HG03025 (cell line): ENCODE data around the gene HTT.
"Not testable (repeated sequence)": the region's sequence is repeated elsewhere in the genome, so short reads cannot be mapped to it uniquely, and the experiment has no call there.

Experiments used
- ATAC-seq: cut with Tn5 transposase; IDR thresholded peaks from one replicate; pipeline ENCODE4 v1.9.1; 2021; ENCODE audit warnings: mild to moderate bottlenecking, moderate library complexity; ENCODE audit not compliant: unreplicated experiment, low FRiP score

Gene HTT

GRCh38 chr4:3158841-3159240, 84.4 kb downstream of the HTT start:
- no peak for ATAC-seq

DNA sequence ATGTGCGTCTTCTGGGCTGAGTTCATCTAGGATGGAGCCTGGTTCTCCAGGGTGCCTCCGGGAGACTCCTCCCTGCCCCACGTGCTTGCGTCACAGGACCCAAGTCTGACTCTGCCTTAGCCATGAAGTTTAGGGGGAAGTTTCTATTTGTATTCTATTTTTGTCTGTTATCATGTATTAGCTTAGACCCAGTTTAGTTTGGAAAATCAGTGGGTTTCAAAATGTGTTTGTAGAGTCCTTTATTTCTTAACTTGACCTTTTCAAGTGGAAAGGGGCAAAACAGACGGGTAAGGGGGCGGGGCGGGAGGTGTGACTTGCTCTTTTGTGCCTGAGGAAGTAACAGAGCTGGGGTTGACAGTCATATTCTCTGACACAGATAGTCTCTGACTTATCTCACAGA, 86.0 kb downstream of the HTT start:
- no peak for ATAC-seq

DNA sequence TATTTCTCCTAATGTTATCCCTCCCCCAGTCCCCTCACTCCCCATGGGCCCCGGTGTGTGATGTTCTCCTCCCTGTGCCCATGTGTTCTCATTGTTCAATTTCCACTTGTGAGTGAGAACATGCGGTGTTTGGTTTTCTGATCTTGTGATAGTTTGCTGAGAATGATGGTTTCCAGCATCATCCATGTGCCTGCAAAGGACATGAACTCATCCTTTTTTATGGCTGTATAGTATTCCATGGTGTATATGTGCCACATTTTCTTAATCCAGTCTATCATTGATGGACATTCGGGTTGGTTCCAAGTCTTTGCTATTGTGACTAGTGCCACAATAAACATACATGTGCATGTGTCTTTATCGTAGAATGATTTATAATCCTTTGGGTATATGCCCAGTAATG, 86.6 kb downstream of the HTT start:
- ATAC-seq = not testable (repeated sequence)

- ATAC-seq = not testable (repeated sequence)
Measured at GRCh38 chr4:3166434-3166833, 92.0 kb downstream of the HTT start.

DNA sequence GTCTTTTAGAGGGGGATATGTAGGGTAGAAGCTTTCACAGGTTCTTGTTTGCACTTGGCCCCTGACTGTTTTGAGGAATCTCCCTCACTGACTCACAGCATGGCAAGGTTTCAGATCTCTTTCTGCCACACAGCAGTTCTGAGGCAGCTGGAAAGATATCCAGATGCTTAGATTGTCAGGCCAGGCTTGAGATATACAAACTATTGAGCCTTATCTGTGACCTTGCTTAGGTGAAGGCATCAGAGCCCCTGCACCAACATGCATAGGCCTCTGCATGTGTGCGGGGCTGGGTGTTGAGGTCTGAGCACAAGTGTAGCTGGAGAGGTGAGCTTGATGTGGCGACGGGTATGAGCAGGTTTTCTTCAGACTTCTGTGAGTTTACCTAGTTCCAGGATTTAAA, 93.5 kb downstream of the HTT start:
- no peak for ATAC-seq

- ATAC-seq = no peak
Measured at GRCh38 chr4:3174371-3175338, 100.2 kb downstream of the HTT start.

GRCh38 chr4:3176367-3177229, 102.1 kb downstream of the HTT start:
- no peak for ATAC-seq

DNA sequence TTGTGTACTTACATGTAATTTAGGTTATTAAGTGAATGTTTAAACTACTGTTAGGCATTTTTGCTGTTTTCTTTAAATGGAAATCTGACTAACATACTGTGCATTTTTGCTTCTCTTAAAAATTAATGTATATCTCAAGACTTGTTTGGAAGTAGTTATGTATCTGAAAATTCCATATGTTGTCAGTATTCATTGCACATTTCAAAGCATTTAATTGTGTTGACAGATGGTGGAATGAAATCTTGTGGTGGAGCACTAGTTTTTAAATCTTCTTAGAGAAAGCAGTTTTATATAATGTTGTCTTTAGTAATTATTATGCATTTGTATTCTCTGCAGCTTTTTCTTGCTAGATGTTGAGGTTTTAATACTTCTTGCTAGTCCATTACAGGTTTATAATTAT, 102.9 kb downstream of the HTT start:
- ATAC-seq = no peak

- ATAC-seq = no peak
Measured at GRCh38 chr4:3177905-3178304, 103.4 kb downstream of the HTT start.

DNA sequence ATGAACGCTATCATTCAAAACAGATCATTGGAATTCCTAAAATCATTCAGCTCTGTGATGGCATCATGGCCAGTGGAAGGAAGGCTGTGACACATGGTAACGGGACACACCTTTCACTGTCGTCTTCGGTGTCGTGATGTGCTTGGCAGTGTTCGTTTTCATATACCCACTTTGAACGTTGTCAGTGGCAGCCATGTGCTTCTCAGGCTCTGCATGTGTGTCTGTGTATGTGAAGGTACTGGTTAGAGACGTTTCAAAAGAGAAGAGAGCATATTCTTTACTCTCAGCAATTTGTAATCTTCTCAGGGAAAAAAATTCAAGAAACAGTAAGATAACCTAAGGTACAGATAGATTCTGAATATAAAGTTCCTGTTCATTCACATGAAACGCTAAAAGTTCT, 103.9 kb downstream of the HTT start:
- ATAC-seq = no peak

DNA sequence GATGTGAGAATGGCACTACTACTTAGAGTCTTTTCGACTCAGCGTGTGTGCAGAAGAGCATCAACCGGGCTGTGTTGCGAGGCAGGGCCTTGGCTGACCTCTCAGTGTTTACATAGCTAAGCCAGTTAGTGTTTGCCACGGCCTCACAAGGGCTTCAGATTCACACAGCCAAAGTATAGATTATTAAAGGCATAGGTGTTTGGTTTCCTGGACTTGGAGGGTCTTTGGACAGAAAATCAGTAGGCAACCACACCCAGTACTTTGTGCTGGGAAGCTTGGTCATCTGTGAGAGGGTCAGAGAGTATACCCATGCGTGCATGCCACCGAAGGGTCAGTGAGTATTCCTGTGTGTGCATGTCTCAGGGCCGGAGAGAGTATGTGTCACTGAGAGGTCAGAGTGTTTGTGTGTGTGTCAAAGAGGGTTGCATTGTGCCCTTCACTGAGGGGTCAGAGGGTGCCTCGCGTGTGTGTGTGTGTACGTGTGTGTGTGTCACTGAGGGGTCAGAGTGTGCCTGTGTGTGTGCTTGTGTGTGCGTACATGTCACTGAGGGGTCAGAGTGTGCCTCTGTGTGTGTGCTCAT, 104.7 kb downstream of the HTT start:
- no peak for ATAC-seq

DNA sequence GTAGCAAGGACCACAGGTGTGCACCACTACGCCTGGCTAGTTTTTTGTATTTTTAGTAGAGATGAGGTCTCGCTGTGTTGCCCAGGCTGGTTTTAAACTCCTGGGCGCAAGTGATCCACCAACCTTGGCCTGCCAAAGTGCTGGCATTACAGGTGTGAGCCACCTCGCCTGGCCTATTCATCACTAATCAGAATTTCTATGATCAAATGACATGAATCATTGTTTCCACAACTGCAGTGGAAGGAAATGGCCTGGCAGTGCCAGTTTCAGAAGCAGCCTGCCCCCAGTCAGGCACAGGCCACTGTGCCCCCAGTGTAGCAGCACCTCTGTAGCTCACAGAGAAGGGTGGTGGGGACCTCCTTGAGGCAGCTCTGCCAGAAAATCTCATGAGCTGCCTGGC, 108.5 kb downstream of the HTT start:
- ATAC-seq = no peak

DNA sequence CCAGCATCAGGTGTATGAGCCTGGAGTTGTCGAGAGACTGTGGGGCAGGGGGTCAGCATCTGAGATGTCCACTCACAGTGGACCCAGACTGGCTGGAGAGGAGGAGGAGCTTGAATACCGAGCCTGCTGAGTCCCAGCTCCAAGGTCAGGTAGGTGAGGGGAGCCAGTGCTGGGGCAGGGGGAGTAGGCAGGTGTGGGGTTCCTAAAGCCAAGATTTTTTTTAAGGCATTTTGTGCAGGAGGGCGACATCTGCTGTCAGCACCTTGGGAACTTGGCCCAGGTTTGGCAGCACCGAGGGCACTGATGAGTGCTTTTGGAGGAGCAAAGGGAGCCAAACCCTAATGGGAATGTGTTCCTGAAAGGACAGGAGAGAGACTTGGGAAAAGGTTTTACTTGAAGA, 110.2 kb downstream of the HTT start:
- ATAC-seq = no peak

GRCh38 chr4:3186609-3187008, 112.1 kb downstream of the HTT start:
- ATAC-seq = no peak

DNA sequence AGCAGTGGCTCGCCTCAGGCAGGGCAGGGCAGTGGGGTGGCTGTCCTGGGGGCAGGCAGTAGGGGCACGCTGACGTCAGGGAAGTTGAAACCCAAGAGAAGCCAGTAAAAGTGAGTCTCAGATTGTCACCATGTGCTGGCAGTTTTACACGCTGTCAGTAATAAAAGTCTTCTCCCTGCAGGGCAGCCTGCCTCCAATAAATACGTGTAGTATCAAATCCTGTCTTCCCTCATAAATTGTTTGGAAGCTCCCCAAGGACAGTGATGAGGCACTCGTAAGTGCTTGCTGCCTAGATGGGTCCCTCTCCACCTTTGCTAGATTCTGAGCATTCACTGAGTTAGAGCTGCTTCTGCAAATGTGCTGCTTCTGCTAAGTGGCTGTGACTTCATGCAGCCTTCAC, 113.6 kb downstream of the HTT start:
- ATAC-seq = no peak

DNA sequence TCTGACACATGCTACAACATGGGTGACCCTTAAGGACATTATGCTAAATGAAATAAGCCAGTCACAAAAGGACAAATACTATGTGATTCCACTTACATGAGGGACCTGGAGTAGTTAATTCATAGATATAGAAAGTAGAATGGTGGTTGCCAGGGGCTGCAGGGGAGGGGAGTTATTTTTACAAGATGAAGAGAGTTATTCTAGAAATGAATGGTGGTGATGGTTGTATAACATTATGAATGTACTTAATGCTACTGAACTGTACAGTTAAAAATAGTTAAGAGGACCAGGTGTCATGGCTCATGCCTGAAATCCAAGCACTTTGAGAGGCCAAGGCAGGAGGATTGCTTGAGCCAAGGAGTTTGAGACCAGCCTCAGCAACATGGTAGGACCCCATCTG, 115.0 kb downstream of the HTT start:
- ATAC-seq = no peak

DNA sequence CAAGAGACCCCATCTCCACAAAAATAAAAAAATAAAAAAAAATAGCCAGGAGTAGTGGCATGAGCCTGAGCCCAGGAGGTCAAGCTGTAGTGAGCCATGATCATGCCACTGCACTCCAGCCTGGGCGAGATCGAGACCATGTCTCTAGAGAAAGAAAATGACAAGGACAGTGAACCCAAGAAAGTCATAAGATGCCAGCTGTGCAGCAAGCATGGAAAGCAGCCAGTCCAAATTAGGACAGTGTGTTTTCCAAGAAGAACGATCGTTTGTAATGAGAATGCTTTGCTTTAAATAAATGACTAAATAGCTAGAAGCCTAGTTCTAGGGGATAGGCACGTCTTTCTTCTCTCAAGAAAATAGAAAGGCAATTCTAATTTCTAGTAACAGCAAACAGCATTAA, 116.1 kb downstream of the HTT start:
- no peak for ATAC-seq

DNA sequence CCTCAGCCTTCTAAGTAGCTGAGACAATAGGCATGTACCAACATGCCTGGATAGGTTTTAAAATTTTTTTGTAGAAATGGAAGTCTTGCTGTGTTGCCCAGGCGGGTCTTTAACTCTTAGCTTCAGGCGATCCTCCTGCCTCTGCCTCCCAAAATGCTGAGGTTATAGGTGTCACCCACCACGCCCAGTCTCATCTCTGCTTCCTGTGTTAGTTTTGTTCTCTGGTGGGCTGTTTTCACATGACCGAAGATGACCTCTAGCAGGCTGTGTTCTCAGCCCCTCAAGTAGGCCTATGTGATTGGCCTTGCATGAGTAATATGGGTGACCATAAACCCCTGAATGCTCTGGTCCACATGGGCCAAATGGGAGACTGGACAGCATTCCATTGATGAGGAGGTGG, 117.7 kb downstream of the HTT start:
- ATAC-seq = no peak

DNA sequence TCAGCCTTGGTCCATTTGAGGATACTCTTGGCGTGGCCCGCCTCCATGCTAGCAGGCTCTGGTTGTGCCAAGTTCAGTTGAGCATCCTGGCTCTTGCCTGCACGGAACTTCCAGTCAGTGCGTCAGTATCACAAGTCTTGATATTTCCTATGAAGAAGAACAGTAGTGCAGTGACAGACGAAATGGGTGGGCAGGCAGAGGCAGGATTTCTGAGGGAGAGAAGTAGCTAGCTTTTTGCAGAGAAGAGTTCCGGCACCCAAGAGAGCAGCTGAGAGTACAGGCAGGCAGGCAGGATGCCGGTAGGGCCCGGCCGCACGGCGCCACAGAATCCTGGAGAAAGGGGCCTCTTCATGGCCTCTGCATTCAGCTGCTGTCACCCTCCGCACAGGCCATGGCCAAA, 118.3 kb downstream of the HTT start:
- no peak for ATAC-seq

DNA sequence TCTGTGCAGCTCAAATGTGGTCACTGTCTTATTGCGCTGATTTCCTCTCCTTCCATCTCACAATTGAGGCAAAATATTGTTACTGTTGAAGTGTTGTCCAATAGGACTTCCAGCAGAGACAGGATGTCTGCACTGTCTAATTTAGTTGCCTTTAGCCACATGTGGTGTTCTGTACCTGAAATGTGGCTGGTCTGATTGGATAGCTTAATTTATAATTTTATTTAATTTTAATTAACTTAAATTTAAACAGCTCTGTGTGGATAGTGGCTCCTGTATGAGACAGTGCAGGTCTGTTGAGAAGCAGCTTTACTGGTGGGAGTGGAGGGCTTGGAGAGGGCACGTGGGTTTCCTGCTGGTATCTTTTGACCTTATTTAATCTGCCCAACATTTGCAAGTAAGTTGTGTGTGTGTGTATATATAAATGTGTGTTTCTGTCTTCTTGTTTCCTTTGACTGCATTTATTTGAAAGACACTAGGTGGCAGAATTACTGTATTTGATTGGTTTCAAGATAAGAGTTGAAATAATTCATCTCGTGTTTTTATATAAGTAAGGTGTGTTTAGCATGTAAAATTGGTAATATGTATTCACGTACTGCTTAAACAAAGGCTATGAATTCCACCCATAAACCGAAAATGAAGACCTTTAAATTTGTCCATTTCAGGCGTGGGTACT, 119.2 kb downstream of the HTT start:
- no peak for ATAC-seq
